OCI-LY7 (cell line): ENCODE results near the gene CREB5.

ENCODE experiments used
- CTCF ChIP-seq: fragments of 200-600 bp; sonication (generic); conservative IDR thresholded peaks from 2 replicates; pipeline ENCODE4 v1.5.1; 2014; ENCODE audit warnings: mild to moderate bottlenecking, antibody characterized with exemption, low read length, moderate library complexity, mixed read lengths
- EZH2phosphoT487 ChIP-seq: fragments of 200-600 bp; sonication (generic); IDR thresholded peaks from 2 replicates; pipeline ENCODE4 v1.6.1; 2018; ENCODE audit warnings: low read depth, borderline replicate concordance, mild to moderate bottlenecking, mixed run types, antibody characterized with exemption, low read length, moderate library complexity, mixed read lengths

GRCh38 chr7:28813243-28813962, 401.1 kb downstream of the CREB5 start:
- TF ChIP-seq CTCF (no peak), EZH2phosphoT487 (no peak)
